Measurements from ENCODE around the gene EOLA1.
A peak's percentile ranks its signal among the peaks of the same experiment; 100 is the strongest.
"Not testable (repeated sequence)": the region's sequence is repeated elsewhere in the genome, so short reads cannot be mapped to it uniquely, and the experiment has no call there.

EOLA1 gene

GRCh38 chrX:149540621-149541520 is at the start of gene EOLA1:
Gene EOLA1, plus strand, starts transcription at chrX:149541012. Its CDS starts 4,619 bp downstream, at chrX:149545631.
- peak; percentile 84 to 89 for DNase-seq (ENCODE audit: low read depth in 2 of 2)

GRCh38 chrX:149491812-149492211 is 49.0 kb upstream of the EOLA1 start:
- DNase-seq (ENCODE audit: low read depth in 2 of 2): no peak

- DNase-seq (ENCODE audit: low read depth in 2 of 2): no peak
These were observed 46.9 kb upstream of the EOLA1 start for GRCh38 chrX:149493567-149494562.

- no peak for DNase-seq (ENCODE audit: low read depth in 2 of 2)
These were observed 45.8 kb upstream of the EOLA1 start for GRCh38 chrX:149494844-149495565.

- DNase-seq (ENCODE audit: low read depth in 2 of 2): no peak
These were observed 45.2 kb upstream of the EOLA1 start for GRCh38 chrX:149495573-149496071.

GRCh38 chrX:149497054-149497453 is 43.8 kb upstream of the EOLA1 start:
- no peak for DNase-seq (ENCODE audit: low read depth in 2 of 2)

GRCh38 chrX:149497626-149498025 is 43.2 kb upstream of the EOLA1 start:
- DNase-seq (ENCODE audit: low read depth in 2 of 2): no peak

- no peak for DNase-seq (ENCODE audit: low read depth in 2 of 2)
These were observed 42.0 kb upstream of the EOLA1 start for GRCh38 chrX:149498767-149499166.

GRCh38 chrX:149499766-149500165 is 41.0 kb upstream of the EOLA1 start:
- DNase-seq (ENCODE audit: low read depth in 2 of 2): no peak

- DNase-seq (ENCODE audit: low read depth in 2 of 2): not testable (repeated sequence)
These were observed 37.9 kb upstream of the EOLA1 start for GRCh38 chrX:149502923-149503322.

- DNase-seq (ENCODE audit: low read depth in 2 of 2): peak; percentile 38 to 49
These were observed 37.4 kb upstream of the EOLA1 start for GRCh38 chrX:149503446-149503845.

- peak in 1 of 2 donors; percentile 46 for DNase-seq (ENCODE audit: low read depth in 2 of 2)
These were observed 36.4 kb upstream of the EOLA1 start for GRCh38 chrX:149504226-149504914.

GRCh38 chrX:149504915-149505651 is 35.7 kb upstream of the EOLA1 start, which contains the start of gene IDS:
Gene IDS, minus strand, starts transcription at chrX:149505306. Its CDS starts 169 bp downstream, at chrX:149505137.
- DNase-seq (ENCODE audit: low read depth in 2 of 2): peak; percentile 66 to 80

GRCh38 chrX:149505671-149506070 is 35.1 kb upstream of the EOLA1 start:
- no peak for DNase-seq (ENCODE audit: low read depth in 2 of 2)

GRCh38 chrX:149506349-149506748 is 34.5 kb upstream of the EOLA1 start:
- DNase-seq (ENCODE audit: low read depth in 2 of 2): no peak

GRCh38 chrX:149508467-149508866 is 32.3 kb upstream of the EOLA1 start:
- DNase-seq (ENCODE audit: low read depth in 2 of 2): no peak

- DNase-seq (ENCODE audit: low read depth in 2 of 2): no peak
These were observed 30.4 kb upstream of the EOLA1 start for GRCh38 chrX:149510386-149510785.

- DNase-seq (ENCODE audit: low read depth in 2 of 2): no peak
These were observed 29.7 kb upstream of the EOLA1 start for GRCh38 chrX:149511081-149511480.

- DNase-seq (ENCODE audit: low read depth in 2 of 2): peak in 1 of 2 donors; percentile 33
These were observed 28.5 kb upstream of the EOLA1 start for GRCh38 chrX:149512225-149512885.

Measured in stimulated activated CD8-positive, alpha-beta memory T cell treated with anti-CD3 and anti-CD28 coated beads, Interleukin-7, amount 100 ng/mL, for 4 hours (primary cell).